HG03060 (cell line): ENCODE measurements around the gene PMAIP1.
A peak's percentile ranks its signal among the peaks of the same experiment; 100 is the strongest.

ENCODE experiments used
- ATAC-seq: cut with Tn5 transposase; IDR thresholded peaks from one replicate; pipeline ENCODE4 v1.9.1; 2021; ENCODE audit warnings: low read depth, moderate number of reproducible peaks; ENCODE audit not compliant: unreplicated experiment

Gene PMAIP1

DNA sequence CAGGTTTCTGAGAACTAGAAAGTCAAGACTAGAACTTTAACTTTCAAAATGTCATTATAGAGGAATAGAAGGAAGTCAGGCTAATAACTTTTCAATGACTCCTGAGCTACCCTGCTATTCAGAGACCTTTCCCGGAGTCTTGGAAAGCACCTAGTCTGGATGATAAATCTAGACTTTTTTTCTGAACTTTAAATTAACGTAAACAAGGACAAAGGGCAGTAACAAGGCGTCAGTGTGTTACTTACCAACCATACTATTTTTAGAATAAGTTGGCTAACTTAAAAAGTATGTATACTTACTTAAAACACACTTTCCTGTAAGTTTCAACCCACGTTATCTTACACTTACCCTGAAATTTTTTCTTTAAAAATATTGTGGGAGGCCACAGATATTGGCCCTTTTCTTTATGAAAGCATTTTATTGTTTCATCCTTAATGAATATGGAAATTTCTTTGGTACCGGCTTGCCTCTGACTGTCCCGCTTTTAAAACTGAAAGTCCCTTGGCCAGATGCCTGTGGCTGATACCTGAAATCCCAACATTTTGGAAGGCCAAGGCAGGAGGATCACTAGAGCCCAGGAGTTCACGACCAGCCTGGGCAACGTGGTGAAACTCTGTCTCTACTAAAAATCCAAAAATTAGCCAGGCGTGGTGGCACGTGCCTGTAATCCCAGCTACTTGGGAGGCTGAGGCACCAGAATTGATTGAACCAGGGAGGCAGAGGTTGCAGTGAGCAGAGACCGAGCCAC, 9.7 kb downstream of the PMAIP1 start:
- ATAC-seq, result no peak

DNA sequence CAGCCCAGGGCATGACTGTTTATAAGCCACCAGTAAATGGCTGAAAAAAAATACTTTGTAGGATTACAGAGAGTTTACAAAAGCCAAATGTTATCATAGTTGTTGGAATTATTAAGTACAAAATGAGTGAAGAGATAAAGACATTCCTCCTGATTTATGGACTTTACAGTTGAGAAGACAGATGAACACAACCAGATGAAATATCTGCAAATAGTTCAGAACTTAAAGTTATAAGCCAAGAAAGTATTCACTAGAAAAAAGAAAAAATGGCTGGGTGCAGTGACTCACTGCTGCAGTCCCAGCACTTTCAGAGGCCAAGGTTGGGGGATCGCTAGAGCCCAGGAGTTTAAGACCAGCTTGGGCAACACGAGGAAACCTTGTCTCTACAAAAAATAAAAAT, 11.2 kb downstream of the PMAIP1 start:
- ATAC-seq, result no peak

DNA sequence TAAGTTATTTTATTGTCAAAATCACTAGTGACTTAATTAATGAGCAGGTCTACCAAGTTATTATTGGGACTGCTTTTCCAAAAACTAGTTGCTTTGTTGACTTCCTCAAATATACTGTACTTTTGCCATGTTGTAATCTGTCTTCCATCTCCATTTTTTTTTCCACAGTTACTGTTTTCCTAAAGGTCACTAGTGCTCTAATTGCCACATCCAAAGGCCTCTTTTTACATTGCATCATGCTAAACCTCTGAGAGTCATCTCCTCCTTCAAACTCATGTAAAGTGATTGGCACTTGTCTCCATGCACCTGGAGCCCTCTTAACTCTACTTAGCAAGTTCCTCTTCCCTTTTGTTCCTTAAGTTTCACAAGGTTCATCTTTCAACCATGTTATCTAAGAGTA, 11.8 kb downstream of the PMAIP1 start:
- no peak for ATAC-seq

DNA sequence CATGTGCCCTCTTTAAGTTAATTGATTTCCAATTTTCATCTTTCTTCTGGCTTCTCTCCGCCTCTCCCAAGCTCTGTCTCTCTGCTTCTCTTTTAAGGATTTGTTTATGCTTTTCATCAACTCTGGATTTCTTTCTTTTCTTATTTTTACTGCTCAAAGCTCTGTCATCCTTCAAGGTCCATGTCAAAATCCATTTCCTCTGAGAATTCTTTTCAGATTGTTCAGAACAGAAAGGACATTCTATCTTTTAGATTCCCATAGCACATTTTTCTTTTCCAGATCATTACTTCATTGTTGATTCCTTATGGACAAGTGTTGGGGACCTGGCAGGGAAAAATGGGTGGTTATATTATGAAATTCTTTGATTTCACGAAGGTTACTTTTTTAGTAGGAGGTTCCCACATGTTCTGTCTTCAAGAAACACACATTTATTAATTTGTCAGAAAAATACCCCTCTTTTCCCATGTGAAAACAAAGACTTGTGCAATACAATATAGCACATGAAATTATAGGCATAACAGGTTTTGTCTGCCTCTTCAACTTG, 12.3 kb downstream of the PMAIP1 start:
- ATAC-seq, result no peak

DNA sequence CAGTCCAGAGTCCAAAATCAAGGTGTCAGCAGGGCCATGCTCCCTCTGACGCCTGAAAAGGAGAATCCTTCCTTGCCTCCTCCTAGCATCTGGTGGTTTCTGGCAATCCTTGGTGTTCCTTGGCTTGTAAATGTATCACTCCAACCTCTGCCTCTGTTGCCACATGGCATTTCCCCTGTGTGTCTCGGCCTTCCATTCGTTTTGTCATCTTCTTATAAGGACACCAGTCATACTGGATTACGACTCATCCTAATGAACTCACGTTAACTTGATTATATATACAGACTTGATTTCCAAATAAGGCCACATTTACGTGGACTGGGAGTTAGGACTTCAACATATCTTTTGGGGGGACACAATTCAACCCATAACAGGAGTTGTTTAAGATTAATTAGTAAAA, 15.8 kb downstream of the PMAIP1 start:
- ATAC-seq, result no peak

DNA sequence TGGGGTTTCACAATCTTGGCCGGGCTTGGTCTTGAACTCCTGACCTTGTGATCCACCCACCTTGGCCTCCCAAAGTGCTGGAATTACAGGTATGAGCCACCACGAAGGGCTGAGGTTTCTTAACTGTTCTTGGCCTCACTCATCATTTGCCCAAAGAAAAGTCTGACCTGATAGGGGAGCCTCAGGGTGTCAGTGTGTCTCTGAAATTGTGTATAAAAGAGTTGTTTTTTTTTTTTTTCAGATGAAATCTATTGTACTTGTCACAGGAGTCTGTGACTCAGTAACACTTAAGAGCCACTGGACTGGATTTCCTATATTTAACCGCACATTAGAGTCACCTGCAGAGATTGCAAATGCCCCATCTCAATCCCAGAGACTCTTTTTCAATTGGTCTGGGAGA, 16.9 kb downstream of the PMAIP1 start:
- ATAC-seq, result no peak

DNA sequence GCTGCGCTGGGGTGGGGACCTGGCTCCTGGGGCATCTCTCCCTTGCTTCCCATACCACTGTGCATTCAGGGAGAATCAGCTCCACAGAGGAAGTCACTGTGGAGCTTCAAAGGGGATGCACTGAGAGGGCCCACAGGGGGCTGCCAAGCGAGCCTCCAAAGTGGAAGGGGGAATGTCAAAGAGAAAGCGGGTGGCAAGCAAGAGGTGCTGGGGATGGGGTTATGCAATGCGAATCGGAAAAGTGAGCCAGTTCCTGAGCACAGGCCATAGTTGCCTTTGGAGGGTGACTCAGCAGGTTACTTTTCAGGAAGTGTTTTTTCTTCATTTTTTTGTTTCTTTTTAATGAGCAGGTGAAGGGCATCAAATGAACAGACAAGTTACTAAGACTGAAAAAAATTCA, 17.6 kb downstream of the PMAIP1 start:
- ATAC-seq, result no peak

DNA sequence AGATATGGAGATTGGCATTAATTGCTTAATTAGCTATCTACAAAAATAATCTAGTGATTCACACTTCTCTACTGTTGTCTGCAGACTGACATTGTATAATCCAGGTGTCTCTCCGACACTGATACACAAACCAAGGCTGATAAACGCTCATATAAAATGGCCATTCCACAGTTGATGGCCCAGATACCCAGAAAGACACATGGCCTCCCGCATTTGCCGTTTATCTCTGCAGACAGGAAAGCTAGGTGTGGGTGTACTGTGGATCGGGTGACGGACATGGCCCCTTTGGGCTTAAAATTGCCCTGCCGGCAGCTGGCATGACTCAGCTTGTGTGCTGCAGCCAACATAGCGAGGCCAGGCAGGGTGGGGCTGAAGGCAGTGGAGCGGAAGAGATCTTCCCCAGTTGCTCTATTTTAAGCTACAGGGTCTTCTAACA, 18.5 kb downstream of the PMAIP1 start:
- ATAC-seq, result peak; percentile 38

DNA sequence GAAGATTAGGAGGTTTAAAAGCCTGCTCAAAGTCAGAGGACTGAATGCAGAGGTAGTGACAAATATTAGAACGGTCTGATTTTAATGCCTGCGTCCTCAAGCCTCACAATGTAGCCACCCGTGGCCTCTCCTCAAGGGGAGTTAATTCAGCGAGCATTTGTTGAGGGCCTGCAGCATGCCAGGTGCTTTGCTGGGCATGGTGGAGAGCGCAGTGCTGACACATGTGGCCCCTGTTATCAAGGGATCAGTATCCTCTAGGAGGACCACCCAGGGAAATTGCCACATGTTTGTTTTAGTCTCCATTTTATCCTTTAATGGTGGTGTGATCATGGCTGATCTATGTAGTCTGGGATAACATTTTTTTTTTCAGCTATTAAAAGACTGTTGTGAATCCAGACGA, 19.2 kb downstream of the PMAIP1 start:
- no peak for ATAC-seq

DNA sequence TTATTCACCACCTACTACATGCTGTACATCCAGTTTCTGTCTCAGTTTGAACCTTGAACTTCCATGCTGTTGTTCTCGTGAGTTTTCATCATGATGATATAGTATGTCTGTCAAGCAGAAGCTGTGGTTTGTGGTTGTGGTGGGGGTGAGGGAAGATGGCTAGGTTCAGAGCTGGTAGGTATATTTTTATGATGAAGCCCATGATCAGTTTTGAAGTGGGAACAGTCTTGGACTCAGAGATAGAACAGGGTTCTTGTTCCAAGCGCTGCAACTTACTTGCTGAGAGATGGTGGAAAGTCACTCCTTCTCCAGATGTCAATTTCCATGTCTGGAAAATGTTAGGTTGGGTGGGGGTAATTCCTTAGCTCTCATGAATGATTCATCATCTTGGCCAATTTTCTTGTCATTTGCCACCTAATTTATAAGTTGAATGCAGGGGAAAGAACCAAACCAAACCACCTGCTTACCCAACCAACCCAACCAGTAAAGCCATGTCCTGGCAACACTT, 21.6 kb downstream of the PMAIP1 start:
- no peak for ATAC-seq

DNA sequence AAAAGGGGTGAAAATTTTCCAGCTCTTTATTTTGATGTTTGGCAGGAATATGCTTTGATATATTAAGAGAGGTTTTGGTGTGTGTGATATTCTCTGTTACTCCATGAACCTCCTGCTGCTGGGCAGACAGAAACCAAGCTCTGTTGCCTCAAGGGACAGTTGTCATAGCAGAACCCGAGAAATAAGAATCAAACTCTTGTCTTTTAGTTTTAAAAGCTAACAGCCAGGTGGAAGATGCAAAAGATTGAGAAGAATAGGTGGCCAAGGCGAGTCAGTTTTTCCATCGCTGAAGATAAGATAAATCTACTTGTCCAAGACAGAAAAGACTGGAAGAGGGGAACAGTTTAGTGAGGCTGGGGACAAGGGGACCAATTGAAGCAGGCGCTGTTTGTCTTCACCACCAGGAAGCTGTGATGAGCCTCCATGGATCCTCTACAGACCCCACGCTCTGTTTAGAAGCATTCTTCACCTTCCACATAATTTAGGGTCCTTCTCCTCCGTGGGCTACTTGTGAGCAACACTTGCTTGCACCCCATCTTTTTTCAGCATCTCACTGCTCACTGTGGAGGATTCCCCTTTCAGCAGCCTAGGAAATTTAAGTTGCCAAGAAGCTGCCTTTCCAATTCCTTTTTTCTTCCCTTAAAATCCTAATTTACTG, 23.9 kb downstream of the PMAIP1 start:
- ATAC-seq, result peak; percentile 26

DNA sequence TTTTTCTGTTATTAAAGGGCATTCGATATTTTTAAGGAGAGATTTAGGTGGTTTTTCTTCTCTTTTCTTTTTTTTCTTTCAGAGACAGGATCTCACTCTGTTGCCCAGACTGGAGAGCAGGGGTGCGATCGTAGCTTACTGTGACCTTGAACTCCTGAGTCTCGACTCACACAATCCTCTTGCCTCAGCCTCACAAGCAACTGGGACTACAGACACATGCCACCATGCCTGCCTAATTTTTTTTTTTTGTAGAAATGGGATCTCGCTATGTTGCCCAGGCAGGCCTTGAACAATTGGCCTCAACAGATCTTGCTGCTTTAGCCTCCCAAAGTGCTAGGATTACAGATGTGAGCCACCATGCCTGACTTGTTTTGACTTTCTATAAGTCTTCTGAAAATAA, 26.3 kb downstream of the PMAIP1 start:
- ATAC-seq, result no peak

DNA sequence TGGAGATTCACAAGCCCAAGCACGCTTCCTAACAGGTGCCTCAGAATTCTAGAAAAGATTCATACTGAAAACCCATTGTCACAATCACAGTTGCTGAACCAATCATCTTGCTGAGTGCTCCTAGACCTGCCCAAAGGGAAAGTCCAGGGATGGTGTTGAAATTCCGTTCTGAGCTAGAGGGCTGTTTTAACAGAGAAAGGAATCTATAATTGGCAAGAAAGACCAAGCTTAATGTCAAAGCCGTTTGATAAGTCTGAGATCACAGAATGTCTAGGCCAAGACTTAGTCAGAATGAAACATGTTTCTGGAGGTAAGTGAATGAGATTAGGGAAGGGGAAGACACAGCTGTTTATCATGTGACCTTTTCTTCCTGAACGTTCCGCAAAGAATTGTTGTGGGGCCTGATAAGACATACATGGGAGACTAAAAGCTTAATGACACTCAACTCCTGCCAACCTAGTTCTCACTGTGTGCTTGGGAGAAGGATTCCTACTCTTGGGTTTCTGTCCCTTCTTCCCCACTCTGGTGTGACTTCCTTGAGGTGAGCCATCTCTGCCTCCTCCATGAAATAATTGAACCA, 27.5 kb downstream of the PMAIP1 start:
- peak; percentile 56 for ATAC-seq

DNA sequence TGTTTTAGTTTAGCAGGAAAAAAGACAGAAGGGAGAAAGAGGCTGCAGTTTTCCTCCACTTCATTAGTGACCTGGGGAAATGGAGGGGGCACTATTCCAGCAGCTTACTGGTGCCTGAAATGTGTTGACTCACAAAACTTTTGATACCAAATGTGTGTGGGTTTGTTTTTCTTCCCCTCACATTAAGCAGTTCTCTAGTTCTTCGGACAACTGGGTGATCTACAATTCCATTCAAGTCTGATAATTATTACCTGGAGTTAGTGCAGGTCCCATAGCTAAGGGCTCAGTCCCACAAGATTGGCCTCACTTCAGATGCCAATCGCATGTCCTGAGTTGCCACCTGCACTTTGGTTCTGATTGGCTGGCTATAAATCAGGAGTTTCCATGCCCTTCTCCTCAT, 28.4 kb downstream of the PMAIP1 start:
- ATAC-seq, result no peak

DNA sequence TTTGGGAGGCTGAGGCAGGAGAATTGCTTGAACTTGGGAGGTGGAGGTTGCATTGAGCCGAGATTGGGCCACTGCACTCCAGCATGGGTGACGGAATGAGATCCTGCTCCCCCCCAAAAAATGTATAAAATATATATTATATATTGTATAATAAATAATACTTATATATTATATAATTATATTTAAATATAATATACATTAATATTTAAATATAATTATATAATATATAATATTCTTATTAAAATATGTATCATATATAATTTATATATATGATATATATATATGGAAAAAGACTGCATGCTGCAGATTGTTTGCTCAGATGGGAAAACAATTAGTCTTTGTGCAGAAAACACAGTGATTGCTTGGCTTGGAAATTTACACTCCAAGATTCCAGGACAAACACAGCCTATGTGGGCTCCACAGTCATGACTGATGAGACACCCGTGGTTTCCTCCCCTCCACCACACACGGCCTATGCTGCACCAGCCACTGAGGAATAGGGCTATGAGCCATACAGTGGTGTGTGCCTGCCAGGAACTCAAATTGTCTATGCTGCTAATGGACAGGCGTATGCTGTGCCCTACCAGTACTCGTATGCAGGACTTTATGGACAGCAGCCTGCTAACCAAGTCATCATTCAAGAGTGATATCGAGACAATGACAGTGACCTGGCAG, 30.0 kb downstream of the PMAIP1 start:
- ATAC-seq, result no peak

DNA sequence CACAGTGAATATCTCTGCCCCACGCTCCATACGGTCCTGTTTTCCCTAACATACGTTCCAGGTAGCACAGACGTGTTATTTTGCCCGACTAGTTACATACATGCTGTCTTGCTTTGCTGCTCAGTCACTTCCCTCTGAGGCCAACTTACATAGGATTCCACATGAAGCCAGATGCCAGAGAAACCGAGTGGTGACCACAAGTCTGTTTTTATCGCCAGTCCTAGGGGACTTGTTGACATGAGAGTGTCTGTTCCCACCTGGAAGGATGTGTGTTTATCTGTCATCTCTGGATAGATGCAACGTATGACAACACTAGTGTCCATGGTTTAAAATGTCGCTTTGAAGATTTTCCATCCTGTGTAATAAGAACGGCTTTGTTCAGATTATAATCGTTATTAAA, 32.6 kb downstream of the PMAIP1 start:
- no peak for ATAC-seq

DNA sequence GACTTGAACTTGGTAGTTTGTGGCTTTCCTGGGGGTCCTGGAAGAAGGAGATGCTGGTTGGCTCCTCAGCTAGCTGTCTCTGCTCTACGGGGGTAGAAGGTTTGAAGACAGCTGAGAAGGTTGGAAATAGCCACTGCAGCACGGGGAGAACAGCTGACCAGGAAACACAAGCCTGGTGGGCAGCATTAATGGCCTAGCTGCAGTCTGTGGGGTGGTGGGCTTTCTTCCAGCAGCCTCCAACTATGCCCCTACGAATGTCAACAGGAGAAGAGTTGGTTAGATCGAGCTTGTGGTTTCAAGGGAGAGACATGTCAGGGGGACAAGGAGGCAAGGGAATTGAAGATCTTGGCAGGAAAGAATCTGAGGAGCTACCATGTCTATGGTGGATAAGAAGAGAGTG, 38.9 kb downstream of the PMAIP1 start:
- ATAC-seq, result no peak

DNA sequence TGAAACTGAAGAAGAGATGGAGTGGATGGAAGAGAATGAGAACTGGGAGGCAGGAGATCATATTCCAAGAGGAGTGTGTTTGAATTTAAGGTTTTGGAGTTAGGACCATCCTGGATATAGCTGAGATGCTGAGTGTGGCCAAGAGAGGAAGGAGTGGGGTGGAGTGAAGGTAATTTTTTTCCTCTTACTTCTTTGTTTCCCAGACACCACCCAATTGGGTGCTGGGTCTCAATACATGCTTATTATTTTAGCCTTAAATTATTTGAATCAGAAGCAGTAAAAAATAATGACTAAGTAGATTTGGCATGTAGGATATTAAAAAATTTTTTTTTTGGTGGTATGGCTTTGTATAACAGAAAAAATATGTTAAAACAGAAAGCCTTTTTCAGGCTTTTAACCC, 39.3 kb downstream of the PMAIP1 start:
- ATAC-seq, result no peak

DNA sequence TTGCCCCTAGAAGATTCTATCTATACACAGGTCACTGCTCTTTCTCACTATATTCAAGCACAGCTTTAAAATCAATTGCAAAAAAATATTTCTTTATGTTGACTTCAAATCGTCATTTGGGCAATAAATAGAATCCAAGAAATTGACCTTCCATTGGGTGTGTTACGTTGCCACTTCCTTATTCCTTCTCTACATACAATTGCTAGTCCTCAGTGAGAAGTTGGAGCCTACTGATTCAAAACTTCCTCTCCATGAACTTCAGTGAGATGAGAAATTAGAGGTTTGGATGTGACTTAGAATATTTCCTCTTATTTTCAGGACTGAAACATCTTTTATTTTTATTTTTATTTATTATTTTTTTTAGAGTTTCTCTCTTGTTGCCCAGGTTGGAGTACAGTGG, 40.3 kb downstream of the PMAIP1 start:
- ATAC-seq, result no peak

DNA sequence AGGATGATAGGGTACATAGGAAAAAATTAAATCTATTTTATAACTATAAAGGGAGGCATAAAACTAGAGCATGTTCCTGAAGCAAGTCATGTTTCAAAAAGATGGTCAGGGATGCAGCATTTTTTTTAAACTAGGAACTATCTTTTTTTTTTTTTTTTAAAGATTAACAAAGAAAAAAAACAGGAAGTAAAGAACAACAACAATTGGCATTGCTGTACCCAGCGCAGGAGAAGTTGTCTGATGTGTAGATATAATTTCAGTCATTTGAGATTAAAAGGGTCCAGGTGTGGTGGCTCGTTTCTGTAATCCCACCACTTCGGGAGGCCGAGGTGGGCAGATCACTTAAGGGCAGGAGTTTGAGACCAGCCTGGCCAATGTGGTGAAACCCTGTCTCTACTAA, 41.5 kb downstream of the PMAIP1 start:
- no peak for ATAC-seq

DNA sequence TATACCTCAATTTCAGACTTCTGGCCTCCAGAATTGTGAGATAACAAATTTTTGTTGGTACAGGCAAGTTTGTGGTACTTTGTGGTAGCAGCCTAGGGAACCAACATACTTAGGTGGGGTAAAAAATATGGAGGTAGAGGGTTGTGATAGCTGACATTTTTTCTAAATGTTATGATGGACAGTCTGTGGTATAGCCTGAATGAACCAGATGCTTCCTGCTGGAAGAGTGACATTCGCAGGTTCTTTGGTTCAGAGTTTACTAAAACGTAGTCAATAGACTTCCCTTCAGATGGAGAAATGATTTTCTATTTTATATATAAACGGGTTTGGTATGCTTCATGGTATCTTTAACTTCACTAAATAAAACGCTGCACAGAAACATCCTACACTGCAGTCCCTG, 42.8 kb downstream of the PMAIP1 start:
- ATAC-seq, result no peak
